D721Med (cell line): ENCODE results near the gene INS.

Experiments used
- DNase-seq: peaks from one replicate; pipeline ENCODE4 v3.0.0; 2011; ENCODE audit warnings: low spot score; ENCODE audit not compliant: insufficient read length
- FAIRE-seq: peaks from 2 replicates; lab custom pipeline; 2011; peaks lifted over from hg19 to GRCh38; lab: Jason Lieb, UNC
- TF ChIP-seq, protein P1 (sequence below): IDR thresholded peaks from 2 replicates; pipeline ENCODE4 v1.5.1; 2012; ENCODE audit warnings: mild to moderate bottlenecking, control low read depth; ENCODE audit not compliant: insufficient read depth; ENCODE audit errors: missing control alignments

The INS gene

DNA sequence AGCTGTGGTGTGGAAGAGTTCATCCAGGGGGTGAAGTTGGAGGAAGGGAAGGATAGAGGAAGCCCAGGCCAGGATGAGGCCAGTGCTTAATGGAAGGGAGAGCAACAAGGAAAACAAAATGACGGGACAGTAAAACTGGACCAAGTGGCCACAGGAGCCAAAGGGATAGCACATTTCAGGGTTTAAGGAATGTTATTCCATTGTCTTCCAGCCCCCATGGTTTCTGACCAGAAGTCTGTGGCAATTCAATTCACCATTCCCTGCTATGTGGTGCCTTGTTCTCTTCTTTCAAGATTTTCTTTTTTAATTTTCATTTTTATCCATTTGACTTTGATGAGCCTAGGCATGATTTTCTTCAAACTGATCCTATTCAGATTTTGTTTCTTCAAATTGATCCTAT lies 44.3 kb downstream of the INS start:
- TF ChIP-seq, protein P1, sequence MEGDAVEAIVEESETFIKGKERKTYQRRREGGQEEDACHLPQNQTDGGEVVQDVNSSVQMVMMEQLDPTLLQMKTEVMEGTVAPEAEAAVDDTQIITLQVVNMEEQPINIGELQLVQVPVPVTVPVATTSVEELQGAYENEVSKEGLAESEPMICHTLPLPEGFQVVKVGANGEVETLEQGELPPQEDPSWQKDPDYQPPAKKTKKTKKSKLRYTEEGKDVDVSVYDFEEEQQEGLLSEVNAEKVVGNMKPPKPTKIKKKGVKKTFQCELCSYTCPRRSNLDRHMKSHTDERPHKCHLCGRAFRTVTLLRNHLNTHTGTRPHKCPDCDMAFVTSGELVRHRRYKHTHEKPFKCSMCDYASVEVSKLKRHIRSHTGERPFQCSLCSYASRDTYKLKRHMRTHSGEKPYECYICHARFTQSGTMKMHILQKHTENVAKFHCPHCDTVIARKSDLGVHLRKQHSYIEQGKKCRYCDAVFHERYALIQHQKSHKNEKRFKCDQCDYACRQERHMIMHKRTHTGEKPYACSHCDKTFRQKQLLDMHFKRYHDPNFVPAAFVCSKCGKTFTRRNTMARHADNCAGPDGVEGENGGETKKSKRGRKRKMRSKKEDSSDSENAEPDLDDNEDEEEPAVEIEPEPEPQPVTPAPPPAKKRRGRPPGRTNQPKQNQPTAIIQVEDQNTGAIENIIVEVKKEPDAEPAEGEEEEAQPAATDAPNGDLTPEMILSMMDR = no peak
- no peak for DNase-seq
- no peak for FAIRE-seq

DNA sequence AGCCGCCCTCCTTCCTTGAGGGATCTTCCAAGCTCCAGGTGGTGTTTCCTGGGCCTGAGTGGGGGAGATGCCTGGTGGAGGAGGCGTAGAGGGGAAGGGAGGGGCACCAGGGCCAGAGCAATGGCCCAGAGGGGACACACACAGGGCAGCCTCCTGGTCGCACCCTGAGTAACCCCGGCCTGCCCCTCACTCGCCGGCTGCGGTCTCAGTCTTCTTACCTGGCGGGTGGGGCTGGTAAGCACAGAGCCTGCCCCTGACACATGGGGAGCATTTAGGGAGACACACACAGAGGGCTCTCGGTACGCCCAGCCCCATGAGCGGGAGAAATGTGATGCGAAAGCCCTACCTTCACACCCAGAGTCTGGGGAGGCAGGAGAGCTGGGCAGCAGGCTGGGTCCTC lies 45.7 kb downstream of the INS start:
- TF ChIP-seq, protein P1 = no peak
- DNase-seq (no peak), FAIRE-seq (no peak)

DNA sequence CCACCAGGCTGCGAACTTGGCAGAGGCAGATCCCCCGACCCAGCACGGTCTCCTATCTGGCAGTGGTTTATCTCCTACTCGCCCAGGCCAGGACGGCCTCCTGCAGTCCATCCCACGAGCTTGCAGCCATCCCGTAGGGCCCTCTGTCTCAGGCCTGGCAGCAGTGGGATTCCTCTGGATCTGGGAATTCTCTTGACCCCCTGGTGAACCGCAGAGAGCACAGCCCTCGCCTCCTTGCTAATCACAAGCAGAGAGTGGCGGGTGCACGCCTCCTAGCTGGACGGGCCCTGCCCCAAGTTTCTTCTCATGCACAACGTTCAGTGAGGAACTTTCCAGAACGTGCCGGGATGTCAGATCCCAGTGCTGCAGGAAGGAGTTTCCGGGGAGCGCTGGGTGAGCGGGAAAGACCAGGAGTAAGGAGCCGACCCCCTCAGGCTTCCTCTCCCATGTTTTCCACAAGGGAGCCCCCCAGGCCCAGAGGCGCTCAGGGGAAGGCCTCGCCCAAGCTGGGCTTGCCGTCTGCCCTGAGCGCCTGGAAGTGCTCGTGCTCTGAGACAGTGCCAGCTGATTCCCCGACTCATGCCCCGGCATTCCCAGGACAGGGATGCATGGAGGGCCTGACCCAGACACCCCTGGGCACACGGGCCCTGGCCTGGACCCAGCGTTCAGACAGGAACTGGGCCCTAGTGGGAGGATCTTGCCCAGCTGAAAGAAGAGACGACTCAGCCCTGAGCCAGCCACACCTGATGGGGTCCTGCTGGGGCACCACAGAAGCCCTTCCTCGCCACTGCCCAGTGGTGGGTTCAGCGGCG lies 46.4 kb downstream of the INS start:
- TF ChIP-seq, protein P1 = no peak
- FAIRE-seq (no peak), DNase-seq (no peak)

DNA sequence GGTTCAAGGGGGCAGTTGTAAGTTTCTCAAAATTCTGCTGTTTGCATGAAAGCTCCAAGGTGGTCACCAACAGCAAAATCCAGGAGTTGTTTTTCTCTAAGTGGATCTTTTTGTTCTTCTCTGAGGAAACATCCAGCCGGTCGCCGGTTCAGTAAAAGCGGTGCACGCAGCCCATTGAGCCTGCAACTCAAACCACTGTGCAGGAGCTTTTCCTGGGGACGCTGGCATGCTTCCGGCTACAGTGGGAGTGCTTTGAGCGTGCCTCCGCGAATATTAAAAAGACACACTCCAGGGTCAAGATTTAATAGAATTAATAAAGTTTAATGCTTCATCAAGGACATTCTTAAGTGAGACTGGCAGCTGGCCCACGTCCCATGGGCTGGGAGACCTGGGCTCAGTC lies 47.2 kb downstream of the INS start:
- FAIRE-seq (no peak), DNase-seq (no peak)
- TF ChIP-seq, protein P1 = no peak

DNA sequence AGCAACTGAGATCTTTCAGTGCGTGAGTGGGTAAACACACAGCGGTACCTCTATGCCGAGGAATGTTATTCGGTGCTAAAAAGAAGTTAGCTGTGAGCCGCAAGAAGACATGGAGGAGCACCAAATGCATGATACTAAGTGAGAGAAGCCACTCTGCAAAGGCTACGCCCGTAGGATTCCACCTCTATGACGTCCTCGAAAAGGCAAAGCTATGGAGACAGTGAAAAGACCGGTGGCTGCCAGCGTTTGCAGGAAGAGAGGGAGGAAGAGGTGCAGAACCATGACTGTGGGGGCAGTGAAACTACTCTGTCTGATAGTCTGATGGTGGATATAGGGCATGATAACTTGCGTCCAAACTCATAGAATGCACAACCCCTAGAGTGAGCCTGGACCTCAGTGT lies 50.5 kb downstream of the INS start:
- DNase-seq = no peak
- no peak for FAIRE-seq

More for the DNA sequence above, 50.5 kb downstream of the INS start:
- TF ChIP-seq, protein P1 = no peak
